SU-DHL-6 (cell line): Measurements from ENCODE around the gene FES.

Experiments
- H2AFZ ChIP-seq: fragments of 200-600 bp; sonication (generic); 2 replicates; pipeline ENCODE4 v1.6.1; 2014; ENCODE audit warnings: low read depth, mild to moderate bottlenecking, moderate library complexity, mixed read lengths, antibody characterized with exemption, low read length; ENCODE audit not compliant: severe bottlenecking
- H3F3A ChIP-seq: fragments of 200-600 bp; shearing (Covaris generic); 2 replicates; pipeline ENCODE4 v1.6.0; 2016; ENCODE audit warnings: antibody characterized with exemption, mild to moderate bottlenecking; ENCODE audit not compliant: insufficient read depth
- H3K27ac ChIP-seq: fragments of 200-600 bp; sonication (generic); 2 replicates; pipeline ENCODE4 v1.5.1; 2016; ENCODE audit warnings: low read depth, mild to moderate bottlenecking, low read length, moderate library complexity, mixed read lengths
- H3K27me3 ChIP-seq: fragments of 200-600 bp; sonication (generic), shearing (Covaris generic); 2 replicates; pipeline ENCODE4 v1.6.0; 2014; ENCODE audit warnings: mild to moderate bottlenecking, low read length
- H3K36me3 ChIP-seq: fragments of 200-600 bp; sonication (generic); 2 replicates; pipeline ENCODE4 v1.6.1; 2014; ENCODE audit warnings: mild to moderate bottlenecking, low read length, mixed read lengths
- H3K4me2 ChIP-seq: fragments of 300-600, 200-600 bp; shearing (Covaris generic), sonication (generic); 2 replicates; pipeline ENCODE4 v1.6.0; 2014; ENCODE audit warnings: low read length, low read depth, mild to moderate bottlenecking; ENCODE audit not compliant: poor library complexity, severe bottlenecking
- H3K4me3 ChIP-seq: fragments of 200-600 bp; sonication (generic); 2 replicates; pipeline ENCODE4 v1.5.1; 2014; ENCODE audit warnings: antibody characterized with exemption, low read length, mild to moderate bottlenecking, mixed read lengths; ENCODE audit not compliant: insufficient read depth, poor library complexity, severe bottlenecking
- H3K79me2 ChIP-seq: fragments of 200-600 bp; sonication (generic); 2 replicates; pipeline ENCODE4 v1.6.1; 2014; ENCODE audit warnings: mild to moderate bottlenecking, low read length, moderate library complexity; ENCODE audit not compliant: insufficient read depth
- H3K9ac ChIP-seq: fragments of 200-600 bp; sonication (generic); 2 replicates; pipeline ENCODE4 v1.7.0; 2014; ENCODE audit warnings: mild to moderate bottlenecking, low read length
- H3K9me2 ChIP-seq: fragments of 200-600 bp; sonication (generic); replicated peaks from 2 replicates; pipeline ENCODE4 v1.6.1; 2014; ENCODE audit warnings: low read length; ENCODE audit not compliant: insufficient read depth
- H3K9me3 ChIP-seq: fragments of 200-600 bp; sonication (generic); 2 replicates; pipeline ENCODE4 v1.6.1; 2014; ENCODE audit warnings: low read length, mixed read lengths; ENCODE audit not compliant: insufficient read depth
- H4K20me1 ChIP-seq: fragments of 200-600 bp; sonication (generic); 2 replicates; pipeline ENCODE4 v1.6.1; 2014; ENCODE audit warnings: low read depth, mild to moderate bottlenecking, antibody characterized with exemption, low read length, moderate library complexity, mixed read lengths
- EZH2phosphoT487 ChIP-seq: fragments of 200-600 bp; sonication (generic), shearing (Covaris generic); conservative IDR thresholded peaks from 2 replicates; pipeline ENCODE4 v1.6.1; 2018; ENCODE audit warnings: mild to moderate bottlenecking, antibody characterized with exemption, low read length, moderate library complexity, mixed read lengths
- TF ChIP-seq, protein P1 (sequence below): fragments of 200-600 bp; sonication (generic); IDR thresholded peaks from one replicate; pipeline ENCODE4 v1.5.1; 2017; ENCODE audit warnings: antibody characterized with exemption, mild to moderate bottlenecking, low read length, moderate library complexity; ENCODE audit not compliant: insufficient read depth, poor library complexity, severe bottlenecking

The FES gene

DNA sequence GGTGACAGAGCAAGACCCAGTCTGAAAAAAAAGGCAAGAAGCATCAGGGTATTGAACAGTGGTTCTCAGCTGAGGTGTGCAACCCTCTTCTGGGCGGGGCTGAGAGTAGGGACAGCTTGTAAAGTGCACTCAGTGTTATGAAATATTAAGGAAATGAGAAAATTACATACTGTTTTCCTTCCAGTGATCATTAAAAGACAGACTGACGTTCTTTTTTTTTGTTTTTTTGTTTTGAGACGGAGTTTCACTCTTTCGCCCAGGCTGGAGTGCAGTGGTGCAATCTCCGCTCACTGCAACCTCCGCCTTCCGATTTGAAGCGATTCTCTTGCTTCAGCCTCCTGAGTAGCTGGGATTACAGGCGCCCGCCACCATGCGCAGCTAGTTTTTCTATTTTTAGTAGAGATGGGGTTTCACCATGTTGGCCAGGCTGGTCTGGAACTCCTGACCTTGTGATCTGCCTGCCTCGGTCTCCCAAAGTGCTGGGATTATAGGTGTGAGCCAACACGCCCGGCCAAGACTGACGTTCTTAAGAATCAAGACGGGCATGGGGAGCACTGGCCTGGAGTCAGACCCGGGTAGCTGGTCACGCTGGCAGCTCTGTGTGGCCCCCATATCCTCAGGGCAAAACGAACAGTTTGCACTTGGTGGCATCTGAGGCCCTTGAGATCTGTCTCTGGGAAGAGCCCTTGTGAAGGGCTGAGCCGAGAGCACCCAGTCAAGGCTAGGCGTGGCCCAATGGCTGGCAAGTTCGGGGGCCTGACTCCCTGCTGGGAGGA lies 30.2 kb downstream of the FES start:
- no peaks in the 10 kb centered on the region for H3F3A ChIP-seq
- no peaks in the 10 kb centered on the region for H3K9me2 ChIP-seq
- H3K79me2 ChIP-seq, result no peaks in the 10 kb centered on the region
- no peak overlapping the region for H3K27ac ChIP-seq
- no peaks in the 10 kb centered on the region for H3K36me3 ChIP-seq
- no peaks in the 10 kb centered on the region for H4K20me1 ChIP-seq
- H3K9me3 ChIP-seq, result no peaks in the 10 kb centered on the region
- H3K4me3 ChIP-seq, result no peak overlapping the region
- no peak overlapping the region for H3K9ac ChIP-seq
- no peak for TF ChIP-seq EZH2phosphoT487
- TF ChIP-seq, protein P1, sequence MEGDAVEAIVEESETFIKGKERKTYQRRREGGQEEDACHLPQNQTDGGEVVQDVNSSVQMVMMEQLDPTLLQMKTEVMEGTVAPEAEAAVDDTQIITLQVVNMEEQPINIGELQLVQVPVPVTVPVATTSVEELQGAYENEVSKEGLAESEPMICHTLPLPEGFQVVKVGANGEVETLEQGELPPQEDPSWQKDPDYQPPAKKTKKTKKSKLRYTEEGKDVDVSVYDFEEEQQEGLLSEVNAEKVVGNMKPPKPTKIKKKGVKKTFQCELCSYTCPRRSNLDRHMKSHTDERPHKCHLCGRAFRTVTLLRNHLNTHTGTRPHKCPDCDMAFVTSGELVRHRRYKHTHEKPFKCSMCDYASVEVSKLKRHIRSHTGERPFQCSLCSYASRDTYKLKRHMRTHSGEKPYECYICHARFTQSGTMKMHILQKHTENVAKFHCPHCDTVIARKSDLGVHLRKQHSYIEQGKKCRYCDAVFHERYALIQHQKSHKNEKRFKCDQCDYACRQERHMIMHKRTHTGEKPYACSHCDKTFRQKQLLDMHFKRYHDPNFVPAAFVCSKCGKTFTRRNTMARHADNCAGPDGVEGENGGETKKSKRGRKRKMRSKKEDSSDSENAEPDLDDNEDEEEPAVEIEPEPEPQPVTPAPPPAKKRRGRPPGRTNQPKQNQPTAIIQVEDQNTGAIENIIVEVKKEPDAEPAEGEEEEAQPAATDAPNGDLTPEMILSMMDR, result no peak
- H3K4me2 ChIP-seq, result no peak overlapping the region
- H3K27me3 ChIP-seq, result no peaks in the 10 kb centered on the region
- H2AFZ ChIP-seq, result no peak overlapping the region

DNA sequence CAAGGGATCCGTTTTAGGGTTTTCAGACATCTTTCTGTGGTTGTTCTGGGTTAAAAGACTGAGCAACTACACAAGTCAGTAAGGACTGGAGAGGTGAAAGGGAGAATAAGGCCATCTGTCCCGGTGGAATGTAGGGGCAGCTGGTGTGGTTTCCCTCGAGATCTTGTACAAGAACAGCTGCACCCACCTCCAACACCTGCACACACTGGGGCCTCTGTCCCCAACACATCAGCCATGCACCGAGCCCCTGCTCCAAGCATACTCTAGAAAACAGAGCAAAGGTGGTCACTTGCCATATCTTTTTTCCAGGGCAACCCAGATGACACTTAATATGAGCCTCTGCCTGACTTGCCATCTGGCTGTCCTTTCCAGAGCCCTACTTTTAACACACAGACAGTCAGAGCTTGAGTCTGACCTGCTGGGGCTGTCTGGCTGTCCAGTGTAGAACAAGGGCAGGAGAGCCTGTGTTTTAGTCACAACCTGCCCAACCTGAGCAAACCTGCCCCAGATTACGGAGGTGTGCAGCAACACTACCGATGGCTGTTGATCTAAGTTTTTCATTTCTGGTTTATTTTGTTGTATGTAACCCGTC lies 31.0 kb downstream of the FES start:
- no peak overlapping the region for H3K9ac ChIP-seq
- H3K27me3 ChIP-seq, result no peaks in the 10 kb centered on the region
- H3K36me3 ChIP-seq, result no peaks in the 10 kb centered on the region
- H3F3A ChIP-seq, result no peaks in the 10 kb centered on the region
- no peaks in the 10 kb centered on the region for H3K79me2 ChIP-seq
- no peaks in the 10 kb centered on the region for H4K20me1 ChIP-seq
- no peaks in the 10 kb centered on the region for H3K9me2 ChIP-seq
- no peak overlapping the region for H3K27ac ChIP-seq
- no peaks in the 10 kb centered on the region for H3K9me3 ChIP-seq
- H3K4me2 ChIP-seq, result no peak overlapping the region
- H3K4me3 ChIP-seq, result no peak overlapping the region
- no peak overlapping the region for H2AFZ ChIP-seq
- TF ChIP-seq, protein P1, result no peak
- no peak for TF ChIP-seq EZH2phosphoT487

DNA sequence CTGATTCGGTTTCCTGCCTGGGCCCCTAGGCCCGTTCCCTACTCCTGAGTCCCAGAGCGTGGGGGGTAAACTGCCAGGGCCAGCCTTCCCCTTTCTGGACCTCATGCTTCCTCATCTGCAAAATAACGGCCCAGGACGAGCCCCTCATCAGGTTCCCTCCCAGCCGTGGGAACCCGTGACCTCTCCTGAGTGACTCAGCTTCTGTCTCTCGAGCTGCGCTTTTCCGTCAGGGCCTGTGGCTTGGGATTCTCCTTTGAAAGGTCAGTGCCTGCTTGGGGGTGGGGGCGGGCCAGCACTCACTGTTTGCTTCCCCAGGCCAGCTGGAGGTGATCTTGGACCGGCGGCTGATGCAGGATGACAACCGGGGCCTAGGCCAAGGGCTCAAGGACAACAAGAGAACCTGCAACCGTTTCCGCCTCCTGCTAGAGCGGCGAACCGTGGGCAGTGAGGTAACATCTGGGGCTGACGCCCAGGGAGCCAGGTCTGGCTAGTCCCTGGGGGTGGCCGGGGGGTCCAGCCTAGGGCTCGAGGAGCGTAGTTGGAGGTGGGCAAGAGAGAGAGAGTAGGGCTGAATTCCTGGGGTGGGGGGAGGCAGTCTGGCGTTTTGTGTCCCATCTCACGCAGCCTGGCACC lies 31.6 kb downstream of the FES start:
- no peak overlapping the region for H3K27ac ChIP-seq
- TF ChIP-seq, protein P1, result no peak
- TF ChIP-seq EZH2phosphoT487, result no peak
- H2AFZ ChIP-seq, result no peak overlapping the region
- no peaks in the 10 kb centered on the region for H3F3A ChIP-seq
- no peak overlapping the region for H3K4me2 ChIP-seq
- no peak overlapping the region for H3K9ac ChIP-seq
- no peaks in the 10 kb centered on the region for H3K9me3 ChIP-seq
- no peaks in the 10 kb centered on the region for H3K27me3 ChIP-seq
- no peaks in the 10 kb centered on the region for H3K36me3 ChIP-seq
- H3K79me2 ChIP-seq, result no peaks in the 10 kb centered on the region
- H3K4me3 ChIP-seq, result no peak overlapping the region
- no peaks in the 10 kb centered on the region for H4K20me1 ChIP-seq
- H3K9me2 ChIP-seq, result no peaks in the 10 kb centered on the region
